Measurements from ENCODE around the gene LSP1.

GRCh38 chr11:1912289-1912878, 59.5 kb downstream of the LSP1 start:
- TF ChIP-seq CTCF (conservative IDR thresholded peaks at IDR 0.05; ENCODE audit: low read length), result no peak
- TF ChIP-seq EZH2phosphoT487 (IDR thresholded peaks at IDR 0.05; ENCODE audit: borderline replicate concordance, low read depth, low read length), result no peak
